ENCODE data around the gene DIDO1.

Gene DIDO1

GRCh38 chr20:62829231-62830230 is 96.8 kb downstream of the DIDO1 start:
- DNase-seq (ENCODE audit: low read depth, low spot score), result no peak
- no CpG with 5 or more reads among the region's 32 CpGs for WGBS (ENCODE audit: insufficient coverage, insufficient read length)
- no peak overlapping the region for H3K27ac ChIP-seq (ENCODE audit: low read length)
- H3K36me3 ChIP-seq (ENCODE audit: control insufficient read depth, insufficient read depth, low read length), result peaks cover 22% of the 10 kb centered on the region; the same call in 1 of the 2 replicates
- peaks cover 8% of the 10 kb centered on the region for H3K4me1 ChIP-seq (ENCODE audit: control insufficient read depth, insufficient read depth, low read length)
- H3K4me3 ChIP-seq (ENCODE audit: low read length), result no peak overlapping the region
- no peaks in the 10 kb centered on the region for H3K9me3 ChIP-seq (ENCODE audit: control insufficient read depth, insufficient read depth, low read length)
- no peaks in the 10 kb centered on the region for H3K27me3 ChIP-seq (ENCODE audit: control insufficient read depth, insufficient read depth, low read length)

DNA sequence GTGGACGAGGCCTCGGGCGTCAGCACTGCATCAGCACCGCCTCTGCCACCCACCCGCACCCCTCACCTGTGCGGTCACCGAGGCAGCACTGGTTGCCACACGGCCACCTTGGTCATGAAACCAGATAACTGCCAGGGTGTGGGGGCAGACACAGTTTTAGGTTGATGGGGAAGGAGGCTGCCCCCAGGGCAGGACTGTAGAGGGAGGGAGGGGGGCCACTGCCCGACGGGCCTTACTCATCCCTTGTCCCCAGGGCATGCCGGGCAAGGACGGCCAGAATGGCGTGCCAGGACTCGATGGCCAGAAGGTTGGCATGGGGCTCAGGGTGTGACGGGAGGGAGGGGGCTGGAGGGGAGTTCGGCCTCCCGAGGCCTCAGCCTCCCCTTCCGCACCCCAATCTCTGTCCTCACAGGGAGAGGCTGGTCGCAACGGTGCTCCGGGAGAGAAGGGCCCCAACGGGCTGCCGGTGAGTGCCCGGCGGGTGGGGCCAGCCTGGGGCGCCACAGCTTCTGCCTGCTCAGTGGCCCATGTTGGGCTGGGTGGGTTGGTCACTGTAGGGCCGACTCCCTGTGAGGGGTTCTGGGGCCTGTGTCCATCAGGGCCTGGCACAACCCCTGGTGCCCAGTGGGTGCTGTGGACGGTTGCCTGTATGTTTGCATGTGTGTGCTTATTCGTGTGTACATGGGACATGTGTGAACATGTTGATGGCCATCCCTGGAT is 97.6 kb downstream of the DIDO1 start:
- peaks cover 22% of the 10 kb centered on the region; the same call in 1 of the 2 replicates for H3K36me3 ChIP-seq (ENCODE audit: control insufficient read depth, insufficient read depth, low read length)
- WGBS (ENCODE audit: insufficient coverage, insufficient read length), result no CpG with 5 or more reads among the region's 29 CpGs
- H3K4me3 ChIP-seq (ENCODE audit: low read length), result no peak overlapping the region
- peaks cover 12% of the 10 kb centered on the region for H3K4me1 ChIP-seq (ENCODE audit: control insufficient read depth, insufficient read depth, low read length)
- H3K9me3 ChIP-seq (ENCODE audit: control insufficient read depth, insufficient read depth, low read length), result no peaks in the 10 kb centered on the region
- H3K27ac ChIP-seq (ENCODE audit: low read length), result no peak overlapping the region
- no peak for DNase-seq (ENCODE audit: low read depth, low spot score)
- H3K27me3 ChIP-seq (ENCODE audit: control insufficient read depth, insufficient read depth, low read length), result no peaks in the 10 kb centered on the region

DNA sequence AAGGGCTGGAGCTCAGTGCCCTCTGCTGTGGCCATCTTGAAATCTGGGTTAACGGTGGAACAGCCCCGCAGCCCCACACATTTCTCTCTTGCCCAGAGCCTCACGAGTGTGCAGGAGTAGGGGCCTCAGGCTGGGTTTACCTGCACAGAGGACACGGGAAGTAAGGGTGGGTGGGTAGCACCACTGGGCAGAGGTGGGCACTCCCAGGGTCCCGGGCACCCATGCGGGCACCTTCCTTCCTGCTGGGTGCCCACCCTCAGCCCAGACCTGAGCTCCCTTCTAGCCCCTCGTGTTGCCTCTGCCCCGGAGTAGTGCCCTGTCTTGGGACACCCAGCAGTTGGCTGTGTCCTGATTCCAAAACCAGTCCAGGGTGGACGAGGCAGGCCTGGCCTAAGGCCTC is 98.3 kb downstream of the DIDO1 start:
- Histone ChIP-seq H3K4me1 (ENCODE audit: control insufficient read depth, insufficient read depth, low read length) (peaks cover 16% of the 10 kb centered on the region), H3K27ac (ENCODE audit: low read length) (no peak overlapping the region), H3K36me3 (ENCODE audit: control insufficient read depth, insufficient read depth, low read length) (peaks cover 21% of the 10 kb centered on the region; the same call in 1 of the 2 replicates), H3K4me3 (ENCODE audit: low read length) (no peak overlapping the region), H3K9me3 (ENCODE audit: control insufficient read depth, insufficient read depth, low read length) (no peaks in the 10 kb centered on the region), H3K27me3 (ENCODE audit: control insufficient read depth, insufficient read depth, low read length) (no peaks in the 10 kb centered on the region)
- no CpG with 5 or more reads among the region's 9 CpGs for WGBS (ENCODE audit: insufficient coverage, insufficient read length)
- no peak for DNase-seq (ENCODE audit: low read depth, low spot score)
